Naive B cell (primary cell): ENCODE results near the gene QRICH2. TPM values are rescaled to one million over a fixed set of nuclear protein-coding genes. Genes with fewer than 3 reads are reported as not detected.
A peak's percentile ranks its signal among the peaks of the same experiment; 100 is the strongest.

Source experiments
- ATAC-seq, 2 donors: fragments of 150-1000 bp; cut with Tn5 transposase; 2 replicates each; pipeline ENCODE4 v1.10.0; 2021; ENCODE audit warnings: low read depth in 2 of 2, mild to moderate bottlenecking in 2 of 2, moderate library complexity in 2 of 2
- DNase-seq: peaks from one replicate; pipeline ENCODE4 v3.0.0; 2022
- H3K27ac Mint-ChIP-seq, 6 donors: one replicate each; pipeline ENCODE4 v1.8.0; 2020 to 2022; ENCODE audit warnings: mild to moderate bottlenecking in 6 of 6, mixed read lengths in 6 of 6, moderate library complexity in 5 of 6, inconsistent platforms in 2 of 6
- H3K27me3 Mint-ChIP-seq, 3 donors: one replicate each; pipeline ENCODE4 v1.8.0; 2021 to 2022; ENCODE audit warnings: mixed read lengths in 3 of 3, mild to moderate bottlenecking in 1 of 3
- H3K36me3 Mint-ChIP-seq, 2 donors: one replicate each; pipeline ENCODE4 v1.8.0; 2020 to 2022; ENCODE audit warnings: mixed read lengths in 2 of 2, inconsistent platforms in 1 of 2, mild to moderate bottlenecking in 1 of 2
- H3K4me1 Mint-ChIP-seq, 3 donors: one replicate each; pipeline ENCODE4 v1.8.0; 2020 to 2022; ENCODE audit warnings: mixed read lengths in 3 of 3, inconsistent platforms in 1 of 3, mild to moderate bottlenecking in 1 of 3, moderate library complexity in 1 of 3
- H3K4me3 Mint-ChIP-seq, 8 donors: one replicate each; pipeline ENCODE4 v1.8.0; 2020 to 2022; ENCODE audit warnings: mild to moderate bottlenecking in 8 of 8, mixed read lengths in 8 of 8, moderate library complexity in 8 of 8, inconsistent platforms in 2 of 8
- H3K9me3 Mint-ChIP-seq, 7 donors: one replicate each; pipeline ENCODE4 v1.8.0; 2020 to 2022; ENCODE audit warnings: mixed read lengths in 7 of 7, mild to moderate bottlenecking in 5 of 7, inconsistent platforms in 2 of 7, moderate library complexity in 1 of 7
- polyA plus RNA-seq, 6 donors: library from polyadenylated mRNA; unstranded; fragments of 300-500 nt; fragmentation: Illumina TruSeq; gene quantifications; one replicate each; pipeline ENCODE4 v1.2.3, GENCODE V29; 2021; ENCODE audit warnings: low read depth in 6 of 6

Gene QRICH2
- polyA plus RNA-seq, 6 donors from 2014 or later: 0.20 to 0.38 TPM; not detected in 4

DNA sequence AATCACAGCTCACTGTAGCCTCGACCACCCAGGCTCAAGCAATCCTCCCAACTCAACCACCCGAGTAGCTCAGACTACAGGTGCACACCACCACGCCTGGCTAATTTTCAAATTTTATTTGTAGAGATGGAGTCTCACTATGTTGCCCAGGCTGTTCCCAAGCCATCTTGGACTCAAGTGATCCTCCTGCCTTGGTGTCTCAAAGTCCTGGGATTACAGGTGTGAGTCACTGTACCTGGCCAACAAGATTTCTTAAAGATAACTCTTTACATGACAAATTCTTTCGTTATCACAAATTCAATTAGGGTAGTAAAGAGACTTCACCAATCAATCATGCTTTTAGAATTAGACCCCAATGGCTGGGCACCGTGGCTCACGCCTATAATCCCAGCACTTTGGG, 33.2 kb upstream of the QRICH2 start:
- Mint-ChIP-seq H3K27ac (peak overlapping the region in 1 of 6 donors; percentile 39), H3K4me3 (no peak overlapping the region), H3K36me3 (peaks cover 8 to 16% of the 10 kb centered on the region in 2 donors), H3K9me3 (no peaks in the 10 kb centered on the region), H3K27me3 (no peaks in the 10 kb centered on the region), H3K4me1 (peaks cover 0 to 4% (median 4%) of the 10 kb centered on the region in 3 donors)
- no peak for DNase-seq
- no peak for ATAC-seq

DNA sequence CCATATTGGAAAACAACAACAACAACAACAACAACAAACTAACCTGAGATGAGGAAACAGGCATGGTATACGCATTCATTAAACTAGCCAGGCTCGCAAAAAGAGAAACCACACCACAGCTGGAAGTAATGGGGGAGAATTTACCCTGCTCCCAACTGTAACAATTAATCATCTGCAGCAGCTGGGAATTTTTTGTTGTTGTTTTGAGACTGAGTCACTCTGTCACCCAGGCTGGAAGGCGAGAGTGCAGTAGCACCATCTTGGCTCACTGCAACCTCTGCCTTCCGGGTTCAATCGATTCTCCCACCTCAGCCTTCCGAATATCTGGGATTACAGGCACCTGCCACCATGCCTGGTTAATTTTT, 29.3 kb upstream of the QRICH2 start:
- Mint-ChIP-seq H3K27me3 (no peaks in the 10 kb centered on the region), H3K36me3 (peaks cover 0 to 8% of the 10 kb centered on the region in 2 donors), H3K4me1 (peaks cover 0 to 9% (median 4%) of the 10 kb centered on the region in 3 donors), H3K9me3 (no peaks in the 10 kb centered on the region), H3K4me3 (no peak overlapping the region), H3K27ac (no peak overlapping the region)
- DNase-seq: no peak
- ATAC-seq: no peak

DNA sequence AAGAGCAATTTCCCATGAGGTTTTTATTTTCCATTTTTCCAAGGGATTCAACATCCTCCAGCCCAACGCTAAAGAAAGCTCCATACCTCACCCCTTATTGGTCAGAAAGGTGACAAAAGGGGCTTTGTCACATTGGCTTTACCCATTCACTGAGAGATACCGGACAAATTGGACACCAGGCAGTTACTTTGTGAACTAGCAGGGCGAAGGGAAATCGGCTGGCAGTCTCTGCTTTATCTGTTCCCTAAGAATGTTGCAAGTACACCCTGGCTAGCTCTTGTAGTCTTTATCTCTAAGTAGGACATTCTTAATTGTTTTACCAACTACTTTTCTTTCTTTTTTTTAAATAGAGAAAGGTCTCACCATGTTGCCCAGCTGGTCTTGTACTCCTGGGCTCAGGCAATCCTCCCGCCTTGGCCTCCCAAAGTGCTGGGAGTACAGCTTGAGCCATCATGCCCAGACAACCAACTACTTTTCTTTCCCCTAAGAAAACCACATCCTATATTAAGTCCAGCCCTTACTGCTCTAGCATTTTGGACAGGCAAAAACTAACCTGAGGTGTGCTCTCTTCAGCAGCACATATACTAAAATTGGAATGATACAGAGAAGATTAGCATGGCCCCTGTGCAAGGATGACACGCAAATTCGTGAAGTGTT, 28.8 kb upstream of the QRICH2 start:
- H3K36me3 Mint-ChIP-seq: peaks cover 0 to 8% of the 10 kb centered on the region in 2 donors
- no peak overlapping the region for H3K27ac Mint-ChIP-seq
- ATAC-seq (no peak), DNase-seq (no peak)
- H3K9me3 Mint-ChIP-seq: no peaks in the 10 kb centered on the region
- H3K27me3 Mint-ChIP-seq: no peaks in the 10 kb centered on the region
- peaks cover 0 to 9% (median 4%) of the 10 kb centered on the region in 3 donors for H3K4me1 Mint-ChIP-seq
- no peak overlapping the region for H3K4me3 Mint-ChIP-seq

DNA sequence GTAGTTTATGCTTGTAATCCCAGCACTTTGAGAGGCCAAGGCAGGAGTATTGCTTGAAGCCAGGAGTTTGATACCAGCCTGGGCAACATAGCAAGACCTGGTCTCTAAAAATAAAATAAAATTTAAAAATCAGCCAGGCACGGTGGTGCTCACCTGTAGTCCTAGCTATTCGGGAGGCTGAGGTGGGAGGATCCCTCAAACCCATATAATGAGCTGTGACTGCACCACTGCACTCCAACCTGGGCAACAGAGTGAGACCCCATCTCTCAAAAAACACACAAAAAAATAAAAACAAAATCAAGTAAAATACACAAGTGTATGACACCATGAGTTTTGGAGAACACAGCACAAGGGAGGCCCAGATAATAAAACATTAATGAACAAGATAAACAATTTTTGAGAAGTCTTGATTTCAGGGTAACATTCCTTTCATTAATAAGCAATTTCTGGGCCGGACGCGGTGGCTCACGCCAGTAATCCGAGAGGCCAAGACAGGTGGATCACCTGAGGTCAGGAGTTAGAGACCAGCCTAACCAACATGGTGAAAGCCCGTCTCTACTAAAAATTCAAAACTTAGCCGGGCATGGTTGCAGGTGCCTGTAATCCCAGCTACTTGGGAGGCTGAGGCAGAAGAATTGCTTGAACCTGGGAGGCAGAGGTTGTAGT, 27.8 kb upstream of the QRICH2 start:
- ATAC-seq: no peak
- DNase-seq: no peak
- Mint-ChIP-seq H3K36me3 (peaks cover 0 to 14% of the 10 kb centered on the region in 2 donors), H3K27me3 (no peaks in the 10 kb centered on the region), H3K4me1 (peaks cover 0 to 9% (median 4%) of the 10 kb centered on the region in 3 donors), H3K9me3 (no peaks in the 10 kb centered on the region), H3K4me3 (no peak overlapping the region), H3K27ac (no peak overlapping the region)

DNA sequence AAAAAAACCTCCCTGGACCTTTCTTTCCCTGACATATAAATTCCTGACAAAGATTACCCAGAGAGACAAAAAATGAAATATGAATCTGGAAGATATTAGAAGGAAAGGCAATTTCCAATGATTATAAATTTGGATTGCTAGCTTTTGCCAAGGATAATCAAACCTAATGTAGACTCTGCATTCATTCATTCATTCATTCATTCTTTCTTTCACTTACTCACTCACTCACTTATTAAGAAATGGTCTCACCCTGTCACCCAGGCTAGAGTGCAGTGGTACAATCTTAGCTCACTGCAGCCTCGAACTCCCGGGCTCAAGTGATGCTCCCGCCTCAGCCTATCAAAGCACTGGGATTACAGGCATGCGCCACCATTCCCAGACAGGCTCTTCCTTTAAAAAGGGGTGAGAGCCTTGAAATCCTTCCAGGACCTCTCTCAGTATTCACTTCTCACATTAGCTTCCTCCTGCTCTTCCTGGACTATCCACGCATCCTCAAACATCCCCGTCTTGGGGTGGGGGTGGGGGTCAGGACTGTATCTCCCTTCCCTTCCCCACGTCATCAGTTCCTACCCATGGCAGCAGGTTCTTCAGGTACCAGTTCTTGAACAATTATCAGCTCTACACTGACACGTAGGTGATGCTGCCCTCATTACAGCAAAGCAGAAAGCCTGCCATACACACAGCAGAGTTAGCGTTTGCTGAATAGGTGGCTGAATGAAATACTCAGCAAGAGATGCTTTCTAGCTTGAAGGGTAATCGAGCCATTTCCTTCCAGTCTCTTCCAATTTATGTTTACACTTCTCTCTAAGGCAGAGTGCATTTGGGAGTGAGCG, 25.8 kb upstream of the QRICH2 start:
- no peak for ATAC-seq
- no peaks in the 10 kb centered on the region for H3K9me3 Mint-ChIP-seq
- peaks cover 0 to 9% (median 4%) of the 10 kb centered on the region in 3 donors for H3K4me1 Mint-ChIP-seq
- peaks cover 0 to 11% of the 10 kb centered on the region in 2 donors for H3K36me3 Mint-ChIP-seq
- no peak overlapping the region for H3K27ac Mint-ChIP-seq
- H3K27me3 Mint-ChIP-seq: no peaks in the 10 kb centered on the region
- H3K4me3 Mint-ChIP-seq: no peak overlapping the region
- no peak for DNase-seq

DNA sequence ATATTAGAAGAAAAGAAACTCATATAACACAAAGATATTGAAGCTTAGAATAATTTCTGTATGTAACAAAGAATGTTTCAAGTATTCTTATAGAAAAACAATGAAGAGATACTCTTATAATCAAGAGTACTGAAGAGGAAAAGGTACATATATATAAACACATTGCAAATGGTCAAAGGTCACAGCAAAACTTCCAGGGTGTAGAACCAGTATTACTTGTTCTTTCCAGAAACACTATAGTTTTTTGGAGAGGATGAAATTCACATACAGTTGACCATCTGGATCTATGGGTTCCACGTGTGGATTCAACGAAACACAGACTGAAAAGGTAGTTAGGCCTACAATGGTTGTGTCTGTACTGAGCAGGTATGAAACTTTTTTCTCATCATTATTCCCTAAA, 23.0 kb upstream of the QRICH2 start:
- peak overlapping the region in 1 of 6 donors; percentile 1 for H3K27ac Mint-ChIP-seq
- no peaks in the 10 kb centered on the region for H3K27me3 Mint-ChIP-seq
- no peak for ATAC-seq
- H3K4me1 Mint-ChIP-seq: peaks cover 0 to 5% (median 0%) of the 10 kb centered on the region in 3 donors
- H3K9me3 Mint-ChIP-seq: no peaks in the 10 kb centered on the region
- H3K36me3 Mint-ChIP-seq: peaks cover 2 to 16% of the 10 kb centered on the region in 2 donors
- no peak overlapping the region for H3K4me3 Mint-ChIP-seq
- DNase-seq: no peak

DNA sequence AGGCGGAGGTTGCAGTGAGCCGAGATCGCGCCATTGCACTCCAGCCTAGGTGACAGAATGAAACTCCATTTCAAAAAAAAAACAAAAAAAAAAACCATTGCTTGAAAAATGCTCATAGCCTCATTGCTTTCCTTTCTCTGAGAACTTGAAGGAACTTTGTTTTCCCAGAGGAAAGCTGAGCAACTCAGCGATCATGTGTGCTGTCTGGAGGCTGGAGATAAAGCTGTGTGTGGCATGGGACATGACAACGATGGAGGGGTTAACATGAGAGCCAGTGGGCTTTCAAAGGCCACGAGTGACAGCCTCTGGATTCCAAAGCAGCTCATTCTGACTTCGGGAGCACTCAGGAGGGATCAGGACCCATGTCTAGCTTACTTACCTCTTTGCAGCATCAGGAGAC, 21.6 kb upstream of the QRICH2 start:
- H3K27me3 Mint-ChIP-seq: no peaks in the 10 kb centered on the region
- H3K36me3 Mint-ChIP-seq: peaks cover 8 to 16% of the 10 kb centered on the region in 2 donors
- no peaks in the 10 kb centered on the region for H3K9me3 Mint-ChIP-seq
- DNase-seq (no peak), ATAC-seq (no peak)
- no peak overlapping the region for H3K4me3 Mint-ChIP-seq
- H3K27ac Mint-ChIP-seq: no peak overlapping the region
- H3K4me1 Mint-ChIP-seq: peaks cover 0 to 5% (median 0%) of the 10 kb centered on the region in 3 donors

DNA sequence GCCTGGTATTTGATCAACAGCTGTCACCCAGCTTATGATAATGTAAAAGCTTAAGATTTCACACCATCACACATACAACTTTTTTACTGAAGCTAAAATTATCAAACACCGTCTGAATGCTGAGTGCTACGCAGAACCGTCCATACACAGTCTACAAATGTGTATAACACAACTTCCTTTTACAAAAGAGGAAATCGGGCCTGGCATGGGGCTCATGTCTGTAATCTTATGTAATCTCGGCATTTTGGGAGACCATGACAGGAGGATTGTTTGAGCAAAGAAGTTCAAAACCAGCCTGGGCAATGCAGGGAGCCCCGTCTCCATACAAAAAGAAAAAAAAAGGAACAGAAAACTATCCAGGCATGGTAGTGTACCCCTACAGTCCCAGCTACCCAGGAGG, 19.6 kb upstream of the QRICH2 start:
- no peaks in the 10 kb centered on the region for H3K9me3 Mint-ChIP-seq
- no peak overlapping the region for H3K27ac Mint-ChIP-seq

DNA sequence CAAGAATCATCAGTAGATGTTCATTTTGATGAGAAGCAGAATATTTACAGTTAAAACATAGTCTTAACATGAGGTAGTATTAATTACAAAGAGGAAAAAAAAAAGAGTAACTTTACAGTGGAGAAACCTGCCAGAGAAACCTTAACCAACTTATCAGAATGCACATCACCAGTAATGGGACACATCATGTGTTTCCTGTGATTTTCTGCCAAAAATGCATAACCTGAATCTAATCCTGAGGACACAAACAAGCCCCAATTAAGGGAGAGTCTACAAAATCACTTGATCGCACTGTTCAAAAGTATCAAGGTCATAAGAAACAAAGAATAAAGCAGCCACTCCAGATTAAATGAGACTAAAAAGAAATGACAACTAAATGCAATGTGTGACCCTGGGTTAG, 18.2 kb upstream of the QRICH2 start:
- H3K4me1 Mint-ChIP-seq: no peaks in the 10 kb centered on the region
- H3K27me3 Mint-ChIP-seq: no peaks in the 10 kb centered on the region
- H3K27ac Mint-ChIP-seq: peak overlapping the region in 1 of 6 donors; percentile 59
- no peak for ATAC-seq
- no peak for DNase-seq
- no peak overlapping the region for H3K4me3 Mint-ChIP-seq
- H3K36me3 Mint-ChIP-seq: peaks cover 11 to 14% of the 10 kb centered on the region in 2 donors
- H3K9me3 Mint-ChIP-seq: no peaks in the 10 kb centered on the region

More for the DNA sequence above, 19.6 kb upstream of the QRICH2 start:
- Mint-ChIP-seq H3K27me3 (no peaks in the 10 kb centered on the region), H3K4me3 (peak overlapping the region in 1 of 8 donors; percentile 41), H3K36me3 (peaks cover 14 to 16% of the 10 kb centered on the region in 2 donors), H3K4me1 (no peaks in the 10 kb centered on the region)
- ATAC-seq (no peak), DNase-seq (no peak)

DNA sequence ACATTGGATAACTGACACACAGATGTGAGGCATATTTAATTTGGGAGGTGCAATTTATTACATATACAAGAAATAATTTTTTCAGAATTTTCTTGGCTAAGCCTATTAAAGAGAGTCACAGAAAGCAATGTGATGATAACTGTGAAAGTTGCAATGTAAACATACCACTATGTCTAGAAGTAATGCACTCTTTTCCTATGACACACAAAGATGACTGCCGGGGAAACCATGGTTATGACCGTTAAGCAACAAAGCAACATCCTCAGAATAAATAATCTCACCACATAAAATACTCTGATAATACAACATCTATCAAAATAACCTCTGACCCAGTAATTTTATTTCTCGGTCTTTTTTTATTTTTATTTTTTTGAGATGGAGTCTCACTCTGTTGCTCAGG, 10.5 kb upstream of the QRICH2 start:
- peaks cover 0 to 6% of the 10 kb centered on the region in 2 donors for H3K36me3 Mint-ChIP-seq
- no peaks in the 10 kb centered on the region for H3K4me1 Mint-ChIP-seq
- ATAC-seq: no peak
- no peaks in the 10 kb centered on the region for H3K27me3 Mint-ChIP-seq
- H3K4me3 Mint-ChIP-seq: no peak overlapping the region
- H3K9me3 Mint-ChIP-seq: no peaks in the 10 kb centered on the region
- DNase-seq: no peak
- H3K27ac Mint-ChIP-seq: no peak overlapping the region

DNA sequence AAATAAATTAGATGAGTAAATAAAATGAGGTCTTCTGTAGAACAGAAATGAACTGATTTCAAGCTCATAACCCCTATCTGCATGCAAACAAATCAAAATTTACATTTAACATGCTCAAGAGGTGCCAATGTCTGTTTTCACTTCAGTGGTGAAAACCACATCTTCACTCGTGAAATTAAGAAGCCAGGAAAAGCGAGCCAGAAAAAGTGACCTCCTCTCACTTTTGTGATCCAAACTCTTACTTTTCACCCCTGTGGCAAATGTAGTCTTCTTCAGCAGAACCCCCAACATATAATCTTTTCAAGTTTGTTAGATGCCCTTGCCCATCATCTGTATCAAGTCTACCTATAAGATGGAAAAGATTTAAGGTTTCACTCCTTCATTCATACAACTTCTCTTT, 9.5 kb upstream of the QRICH2 start:
- H3K4me3 Mint-ChIP-seq: no peak overlapping the region
- no peaks in the 10 kb centered on the region for H3K4me1 Mint-ChIP-seq
- H3K36me3 Mint-ChIP-seq: peaks cover 0 to 7% of the 10 kb centered on the region in 2 donors
- no peaks in the 10 kb centered on the region for H3K9me3 Mint-ChIP-seq
- H3K27ac Mint-ChIP-seq: no peak overlapping the region
- no peaks in the 10 kb centered on the region for H3K27me3 Mint-ChIP-seq
- DNase-seq (no peak), ATAC-seq (no peak)

DNA sequence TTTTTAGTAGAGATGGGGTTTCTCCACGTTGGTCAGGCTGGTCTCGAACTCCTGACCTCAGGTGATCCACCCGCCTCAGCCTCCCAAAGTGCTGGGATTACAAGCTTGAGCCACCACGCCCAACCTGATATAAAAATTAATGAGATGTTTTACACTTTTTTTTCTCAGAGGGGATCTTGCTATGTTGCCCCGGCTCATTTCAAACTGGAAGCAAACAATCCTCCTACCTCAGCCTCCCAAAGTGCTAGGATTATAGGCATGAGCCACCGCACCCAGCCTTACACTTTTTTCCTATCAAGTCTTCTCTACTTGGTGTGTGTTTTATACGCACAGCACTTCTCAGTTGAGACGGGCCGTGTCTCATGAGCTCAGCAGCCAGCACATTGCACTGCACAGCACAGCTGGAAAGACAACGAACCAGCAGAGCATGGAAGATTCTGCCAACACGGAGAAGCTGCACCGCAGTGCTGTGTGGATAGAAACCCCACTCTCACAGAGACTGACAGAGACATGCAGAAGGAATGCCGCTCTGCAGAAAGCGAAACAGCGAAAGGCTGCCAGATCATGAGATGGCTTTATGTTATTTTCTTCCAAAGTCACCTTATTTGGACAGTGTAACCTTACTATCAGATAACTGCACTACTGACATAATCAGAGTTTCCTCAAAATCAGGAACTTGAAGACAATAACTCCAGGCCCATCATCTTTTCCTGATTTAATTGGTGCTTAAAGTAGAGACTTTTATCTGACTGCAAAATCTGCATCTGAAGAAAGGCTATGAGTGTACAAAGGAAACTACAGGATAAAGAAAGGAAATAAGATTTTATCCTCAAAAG, 6.5 kb upstream of the QRICH2 start:
- no peaks in the 10 kb centered on the region for H3K27me3 Mint-ChIP-seq
- peaks cover 0 to 7% of the 10 kb centered on the region in 2 donors for H3K36me3 Mint-ChIP-seq
- no peak for DNase-seq
- H3K4me3 Mint-ChIP-seq: no peak overlapping the region
- peaks cover 0 to 1% (median under 1%) of the 10 kb centered on the region in 3 donors for H3K4me1 Mint-ChIP-seq
- no peaks in the 10 kb centered on the region for H3K9me3 Mint-ChIP-seq
- ATAC-seq: no peak
- no peak overlapping the region for H3K27ac Mint-ChIP-seq

DNA sequence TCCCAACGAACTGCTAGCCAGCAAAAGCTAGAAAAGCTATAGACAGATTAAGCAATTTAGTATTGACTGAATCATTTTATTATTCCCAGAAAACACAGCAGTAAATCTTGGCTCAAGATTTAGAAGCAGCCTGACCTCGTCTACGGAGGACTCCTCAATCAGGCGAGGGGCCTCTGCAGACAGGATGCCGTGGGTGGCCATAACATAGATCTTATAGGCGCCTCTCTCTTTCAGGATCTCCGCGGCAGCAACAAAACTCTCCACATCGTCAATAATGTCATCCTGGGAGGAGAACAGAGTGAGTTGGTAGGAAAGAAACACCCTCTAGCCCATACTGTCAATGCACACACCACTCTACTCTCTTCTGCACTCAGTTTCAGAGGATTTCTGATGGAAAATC, 4.7 kb upstream of the QRICH2 start:
- Mint-ChIP-seq H3K27me3 (no peaks in the 10 kb centered on the region), H3K9me3 (no peaks in the 10 kb centered on the region), H3K4me1 (peaks cover 0 to 7% (median 5%) of the 10 kb centered on the region in 3 donors), H3K36me3 (peaks cover 0 to 7% of the 10 kb centered on the region in 2 donors), H3K27ac (no peak overlapping the region), H3K4me3 (no peak overlapping the region)
- ATAC-seq (no peak), DNase-seq (no peak)
